ENCODE results near the gene ZDHHC11. TPM values are rescaled to one million over a fixed set of nuclear protein-coding genes. Genes with fewer than 3 reads are reported as not detected.
"Not testable (repeated sequence)": the region's sequence is repeated elsewhere in the genome, so short reads cannot be mapped to it uniquely, and the experiment has no call there.

ZDHHC11 gene
- total RNA-seq, 1 experiment from 2014 or later = 0.12 TPM

- DNase-seq (ENCODE audit: low read depth) = not testable (repeated sequence)
Measured at GRCh38 chr5:845031-845675, 5.6 kb downstream of the ZDHHC11 start.

GRCh38 chr5:844426-844825 is 6.4 kb downstream of the ZDHHC11 start:
- not testable (repeated sequence) for DNase-seq (ENCODE audit: low read depth)

GRCh38 chr5:843926-844325 is 6.9 kb downstream of the ZDHHC11 start:
- DNase-seq (ENCODE audit: low read depth) = not testable (repeated sequence)

GRCh38 chr5:843371-843770 is 7.4 kb downstream of the ZDHHC11 start:
- DNase-seq (ENCODE audit: low read depth) = not testable (repeated sequence)

- not testable (repeated sequence) for DNase-seq (ENCODE audit: low read depth)
Measured at GRCh38 chr5:842402-843221, 8.2 kb downstream of the ZDHHC11 start.

GRCh38 chr5:841531-842401 is 9.0 kb downstream of the ZDHHC11 start:
- peak; percentile 76 for DNase-seq (ENCODE audit: low read depth)

- DNase-seq (ENCODE audit: low read depth) = not testable (repeated sequence)
Measured at GRCh38 chr5:840974-841435, 9.8 kb downstream of the ZDHHC11 start.

- not testable (repeated sequence) for DNase-seq (ENCODE audit: low read depth)
Measured at GRCh38 chr5:840118-840973, 10.4 kb downstream of the ZDHHC11 start.

GRCh38 chr5:838431-838851 is 12.3 kb downstream of the ZDHHC11 start:
- not testable (repeated sequence) for DNase-seq (ENCODE audit: low read depth)

GRCh38 chr5:837621-838121 is 13.1 kb downstream of the ZDHHC11 start:
- not testable (repeated sequence) for DNase-seq (ENCODE audit: low read depth)

GRCh38 chr5:835933-836612 is 14.7 kb downstream of the ZDHHC11 start:
- not testable (repeated sequence) for DNase-seq (ENCODE audit: low read depth)

- not testable (repeated sequence) for DNase-seq (ENCODE audit: low read depth)
Measured at GRCh38 chr5:834013-834412, 16.8 kb downstream of the ZDHHC11 start.

GRCh38 chr5:828194-828593 is 22.6 kb downstream of the ZDHHC11 start:
- not testable (repeated sequence) for DNase-seq (ENCODE audit: low read depth)

GRCh38 chr5:825544-825943 is 25.2 kb downstream of the ZDHHC11 start:
- not testable (repeated sequence) for DNase-seq (ENCODE audit: low read depth)

- DNase-seq (ENCODE audit: low read depth) = no peak
Measured at GRCh38 chr5:821504-821903, 29.3 kb downstream of the ZDHHC11 start.

- no peak for DNase-seq (ENCODE audit: low read depth)
Measured at GRCh38 chr5:820245-820644, 30.5 kb downstream of the ZDHHC11 start.

GRCh38 chr5:819078-819477 is 31.7 kb downstream of the ZDHHC11 start:
- no peak for DNase-seq (ENCODE audit: low read depth)

- no peak for DNase-seq (ENCODE audit: low read depth)
Measured at GRCh38 chr5:816176-816575, 34.6 kb downstream of the ZDHHC11 start.

GRCh38 chr5:815449-815848 is 35.3 kb downstream of the ZDHHC11 start:
- no peak for DNase-seq (ENCODE audit: low read depth)

- not testable (repeated sequence) for DNase-seq (ENCODE audit: low read depth)
Measured at GRCh38 chr5:813575-813974, 37.2 kb downstream of the ZDHHC11 start.

Data from RPMI7951 (cell line).